MM.1S (cell line): Measurements from ENCODE around the gene KDM4C.

Experiments used
- DNase-seq: peaks from one replicate; pipeline ENCODE4 v3.0.0-alpha.2; 2015
- H2AFZ ChIP-seq: fragments of 300-600 bp; sonication (generic); 2 replicates; pipeline ENCODE4 v1.6.0; 2016; ENCODE audit warnings: antibody characterized with exemption, low read length
- H3F3A ChIP-seq: fragments of 300-600 bp; sonication (generic); 2 replicates; pipeline ENCODE4 v1.6.1; 2016; ENCODE audit warnings: mild to moderate bottlenecking, antibody characterized with exemption, low read length, moderate library complexity, mixed read lengths; ENCODE audit not compliant: insufficient read depth
- H3K27ac ChIP-seq: fragments of 300-600 bp; sonication (generic); 2 replicates; pipeline ENCODE4 v1.5.1; 2016; ENCODE audit warnings: mild to moderate bottlenecking, low read length
- H3K27me3 ChIP-seq: fragments of 300-600 bp; sonication (generic); replicated peaks from 2 replicates; pipeline ENCODE4 v1.6.0; 2016; ENCODE audit warnings: low read length; ENCODE audit not compliant: insufficient read depth
- H3K36me3 ChIP-seq: fragments of 300-600 bp; sonication (generic); replicated peaks from 2 replicates; pipeline ENCODE4 v1.6.1; 2016; ENCODE audit warnings: mild to moderate bottlenecking, low read length, mixed read lengths; ENCODE audit not compliant: insufficient read depth
- H3K4me1 ChIP-seq: fragments of 300-600 bp; sonication (generic); 2 replicates; pipeline ENCODE4 v1.6.1; 2016; ENCODE audit warnings: low read length, mixed read lengths
- H3K4me2 ChIP-seq: fragments of 300-600 bp; sonication (generic); 2 replicates; pipeline ENCODE4 v1.6.0; 2016; ENCODE audit warnings: low read depth, low read length
- H3K4me3 ChIP-seq: fragments of 300-600 bp; sonication (generic); 2 replicates; pipeline ENCODE4 v1.5.1; 2016; ENCODE audit warnings: low read length, mixed read lengths
- H3K79me2 ChIP-seq: fragments of 300-600 bp; sonication (generic); 2 replicates; pipeline ENCODE4 v1.6.1; 2016; ENCODE audit warnings: mixed run types, low read length, mixed read lengths
- H3K9ac ChIP-seq: fragments of 300-600 bp; sonication (generic); 2 replicates; pipeline ENCODE4 v1.6.1; 2016; ENCODE audit warnings: low read length, mixed read lengths
- H3K9me2 ChIP-seq: fragments of 300-600 bp; sonication (generic); replicated peaks from 2 replicates; pipeline ENCODE4 v1.6.1; 2016; ENCODE audit warnings: mild to moderate bottlenecking, low read length, mixed read lengths; ENCODE audit not compliant: insufficient read depth
- H3K9me3 ChIP-seq: fragments of 300-600 bp; sonication (generic); replicated peaks from 2 replicates; pipeline ENCODE4 v1.6.1; 2016; ENCODE audit warnings: mild to moderate bottlenecking, low read length, mixed read lengths; ENCODE audit not compliant: insufficient read depth
- H4K20me1 ChIP-seq: fragments of 300-600 bp; sonication (generic); 2 replicates; pipeline ENCODE4 v1.6.1; 2016; ENCODE audit warnings: mild to moderate bottlenecking, low read length, moderate library complexity, mixed read lengths; ENCODE audit not compliant: insufficient read depth
- CTCF ChIP-seq: fragments of 300-600 bp; sonication (generic); IDR thresholded peaks from 2 replicates; pipeline ENCODE4 v1.5.1; 2016; ENCODE audit warnings: antibody characterized with exemption, low read length, mixed read lengths
- EZH2 ChIP-seq: fragments of 300-600 bp; sonication (generic); optimal IDR thresholded peaks from 2 replicates; pipeline ENCODE3; 2017; ENCODE audit warnings: low read depth, mild to moderate bottlenecking, antibody characterized with exemption, low read length, mixed read lengths
- EZH2phosphoT487 ChIP-seq: fragments of 300-600 bp; sonication (generic); IDR thresholded peaks from 2 replicates; pipeline ENCODE4 v1.6.1; 2018; ENCODE audit warnings: antibody characterized with exemption, low read length

The KDM4C gene

GRCh38 chr9:6764011-6764410, 6.2 kb downstream of the KDM4C start:
- no peaks in the 10 kb centered on the region for H3K9me3 ChIP-seq
- H3K27me3 ChIP-seq = no peaks in the 10 kb centered on the region
- H3K4me1 ChIP-seq = no peaks in the 10 kb centered on the region
- DNase-seq = no peak
- H3F3A ChIP-seq = peaks cover 7% of the 10 kb centered on the region; the same call in 1 of the 2 replicates
- no peak overlapping the region for H3K9ac ChIP-seq
- H3K9me2 ChIP-seq = no peaks in the 10 kb centered on the region
- no peak overlapping the region for H2AFZ ChIP-seq
- H3K79me2 ChIP-seq = peaks cover 87% of the 10 kb centered on the region
- no peaks in the 10 kb centered on the region for H3K36me3 ChIP-seq
- no peak overlapping the region for H3K27ac ChIP-seq
- TF ChIP-seq EZH2 (no peak), EZH2phosphoT487 (no peak), CTCF (no peak)
- peaks cover 8% of the 10 kb centered on the region; the same call in 1 of the 2 replicates for H4K20me1 ChIP-seq
- no peak overlapping the region for H3K4me2 ChIP-seq
- H3K4me3 ChIP-seq = no peak overlapping the region

DNA sequence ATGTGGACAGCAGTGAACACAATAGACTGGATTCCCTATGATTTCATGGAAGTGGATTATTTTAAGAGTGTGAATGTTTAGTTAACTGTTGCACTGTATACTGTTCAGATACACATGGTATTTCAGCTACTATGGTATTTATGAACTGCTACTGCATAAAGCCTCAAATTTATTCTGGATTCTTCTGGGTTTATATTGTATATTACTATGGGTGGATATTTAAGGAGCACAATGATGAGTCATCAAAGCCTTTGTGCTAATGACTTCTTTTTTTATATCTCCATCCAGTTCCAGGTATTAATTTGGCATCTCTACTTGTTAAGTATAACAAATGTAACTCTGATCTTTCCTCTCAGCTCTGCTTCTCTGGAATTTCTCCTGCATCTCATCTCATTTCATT, 6.8 kb downstream of the KDM4C start:
- Histone ChIP-seq H3K36me3 (no peaks in the 10 kb centered on the region), H2AFZ (no peak overlapping the region), H3K9ac (no peak overlapping the region), H4K20me1 (peaks cover 8% of the 10 kb centered on the region; the same call in 1 of the 2 replicates), H3K4me1 (no peaks in the 10 kb centered on the region), H3K27ac (no peak overlapping the region), H3K79me2 (peaks cover 89% of the 10 kb centered on the region), H3K9me3 (no peaks in the 10 kb centered on the region), H3K4me3 (no peak overlapping the region), H3K27me3 (no peaks in the 10 kb centered on the region), H3K9me2 (no peaks in the 10 kb centered on the region), H3K4me2 (no peak overlapping the region), H3F3A (peaks cover 1% of the 10 kb centered on the region; the same call in 1 of the 2 replicates)
- no peak for DNase-seq
- TF ChIP-seq EZH2phosphoT487 (no peak), CTCF (no peak), EZH2 (no peak)

- Histone ChIP-seq H3K9me2 (no peaks in the 10 kb centered on the region), H3K79me2 (peaks cover 90% of the 10 kb centered on the region), H3K9ac (no peak overlapping the region), H3K27ac (no peak overlapping the region), H3F3A (no peaks in the 10 kb centered on the region), H3K9me3 (no peaks in the 10 kb centered on the region), H3K27me3 (no peaks in the 10 kb centered on the region), H3K36me3 (no peaks in the 10 kb centered on the region), H4K20me1 (peaks cover 7% of the 10 kb centered on the region; the same call in 1 of the 2 replicates), H2AFZ (no peak overlapping the region), H3K4me1 (no peaks in the 10 kb centered on the region), H3K4me2 (no peak overlapping the region), H3K4me3 (no peak overlapping the region)
- no peak for TF ChIP-seq EZH2phosphoT487
- no peak for TF ChIP-seq CTCF
- no peak for TF ChIP-seq EZH2
- no peak for DNase-seq
Measured at GRCh38 chr9:6764950-6765349, 7.2 kb downstream of the KDM4C start.
